GM10266 (cell line): ENCODE results near the gene RBM12.
A peak's percentile ranks its signal among the peaks of the same experiment; 100 is the strongest.

Experiments
- DNase-seq: peaks from one replicate; pipeline ENCODE4 v3.0.0; 2012; ENCODE audit errors: extremely low spot score
- CTCF ChIP-seq: IDR thresholded peaks from 2 replicates; pipeline ENCODE4 v1.5.1; 2012; ENCODE audit warnings: mild to moderate bottlenecking, low read depth; ENCODE audit not compliant: control insufficient read depth, insufficient read depth; ENCODE audit errors: missing control alignments

Gene RBM12

GRCh38 chr20:35606127-35606526 lies 58.6 kb downstream of the RBM12 start:
- TF ChIP-seq CTCF, result no peak
- DNase-seq, result no peak

- peak; percentile 43 for TF ChIP-seq CTCF
- DNase-seq, result no peak
Observed at GRCh38 chr20:35604449-35604747, 60.3 kb downstream of the RBM12 start.

- TF ChIP-seq CTCF, result no peak
- no peak for DNase-seq
Observed at GRCh38 chr20:35603695-35604448, 60.8 kb downstream of the RBM12 start.

GRCh38 chr20:35602851-35603495 lies 61.7 kb downstream of the RBM12 start:
- TF ChIP-seq CTCF, result no peak
- no peak for DNase-seq

GRCh38 chr20:35601990-35602389 lies 62.7 kb downstream of the RBM12 start:
- DNase-seq, result no peak
- TF ChIP-seq CTCF, result no peak

GRCh38 chr20:35600993-35601973 lies 63.4 kb downstream of the RBM12 start:
- peak; percentile 87 for DNase-seq
- TF ChIP-seq CTCF, result peak; percentile 82
